ENCODE data around the gene RPGR.

Gene RPGR

GRCh38 chrX:38225093-38225492, 102.2 kb downstream of the RPGR start:
- DNase-seq (ENCODE audit: low read depth in 1 of 2, low spot score in 1 of 2): no peak
- H3K27ac ChIP-seq (replicated peaks): no peak overlapping the region

GRCh38 chrX:38224160-38224559, 103.1 kb downstream of the RPGR start:
- H3K4me3 ChIP-seq (replicated peaks; ENCODE audit: insufficient read depth, low read length): no peak overlapping the region
- H3K27ac ChIP-seq (replicated peaks): no peak overlapping the region
- no peak for DNase-seq (ENCODE audit: low read depth in 1 of 2, low spot score in 1 of 2)
- TF ChIP-seq POLR2AphosphoS5 (IDR thresholded peaks at IDR 0.05; ENCODE audit: low read depth) (no peak), CTCF (IDR thresholded peaks at IDR 0.05; ENCODE audit: insufficient read depth, low read length) (no peak), GABPA (IDR thresholded peaks at IDR 0.05; ENCODE audit: low read depth) (no peak)
- no peaks in the 10 kb centered on the region for H3K27me3 ChIP-seq (ENCODE audit: insufficient read depth, poor library complexity, severe bottlenecking)

More at GRCh38 chrX:38225093-38225492, 102.2 kb downstream of the RPGR start:
- no peaks in the 10 kb centered on the region for H3K27me3 ChIP-seq (ENCODE audit: insufficient read depth, poor library complexity, severe bottlenecking)
- no peak overlapping the region for H3K4me3 ChIP-seq (replicated peaks; ENCODE audit: insufficient read depth, low read length)
- no peak for TF ChIP-seq SPI1 (IDR thresholded peaks at IDR 0.05; ENCODE audit: borderline replicate concordance, low read depth)

GRCh38 chrX:38221391-38221929, 105.8 kb downstream of the RPGR start:
- Histone ChIP-seq H3K4me3 (replicated peaks; ENCODE audit: insufficient read depth, low read length) (no peak overlapping the region), H3K27ac (replicated peaks) (no peak overlapping the region), H3K27me3 (ENCODE audit: insufficient read depth, poor library complexity, severe bottlenecking) (no peaks in the 10 kb centered on the region)
- no peak for DNase-seq (ENCODE audit: low read depth in 1 of 2, low spot score in 1 of 2)
- TF ChIP-seq REST (IDR thresholded peaks at IDR 0.05; ENCODE audit: insufficient replicate concordance, low read depth): no peak
- TF ChIP-seq POLR2AphosphoS5 (IDR thresholded peaks at IDR 0.05; ENCODE audit: low read depth): no peak
- no peak for TF ChIP-seq CTCF (IDR thresholded peaks at IDR 0.05; ENCODE audit: insufficient read depth, low read length)
- TF ChIP-seq SPI1 (IDR thresholded peaks at IDR 0.05; ENCODE audit: borderline replicate concordance, low read depth): no peak
- no peak for TF ChIP-seq GABPA (IDR thresholded peaks at IDR 0.05; ENCODE audit: low read depth)

GRCh38 chrX:38220415-38221390, 106.6 kb downstream of the RPGR start, which contains the start of gene SRPX:
SRPX (minus strand) TSS chrX:38220871; CDS start chrX:38220792, 79 bp downstream.
- Histone ChIP-seq H3K27me3 (ENCODE audit: insufficient read depth, poor library complexity, severe bottlenecking) (no peaks in the 10 kb centered on the region), H3K4me3 (replicated peaks; ENCODE audit: insufficient read depth, low read length) (peak within 1 kb of the TSS; percentile 46), H3K27ac (replicated peaks) (no peak within 1 kb of the TSS)
- TF ChIP-seq REST (IDR thresholded peaks at IDR 0.05; ENCODE audit: insufficient replicate concordance, low read depth) (no peak), POLR2AphosphoS5 (IDR thresholded peaks at IDR 0.05; ENCODE audit: low read depth) (no peak), SPI1 (IDR thresholded peaks at IDR 0.05; ENCODE audit: borderline replicate concordance, low read depth) (no peak)
- no peak for DNase-seq (ENCODE audit: low read depth in 1 of 2, low spot score in 1 of 2)

Measured in HL-60 (cell line).